ENCODE data around the gene ABR.

GRCh38 chr17:980406-981291 is 199.1 kb downstream of the ABR start:
- TF ChIP-seq CTCF (IDR thresholded peaks at IDR 0.05; ENCODE audit: low read length) (peak; percentile 65), EZH2 (optimal IDR thresholded peaks at IDR 0.05; ENCODE audit: low read depth, low read length) (no peak)

All from MM.1S (cell line).